Activated B cell treated with CpG ODN at 0.5 μM for 24 hours (primary cell): ENCODE results near the gene FCER2. TPM values are rescaled to one million over a fixed set of nuclear protein-coding genes. Genes with fewer than 3 reads are reported as not detected.

ENCODE experiments used
- ATAC-seq: fragments of 200-7000 bp; cut with Tn5 transposase; one replicate; pipeline ENCODE4 v1.10.0; 2021; ENCODE audit warnings: low read depth, mild to moderate bottlenecking, moderate library complexity
- CTCF ChIA-PET: fragments of 350-600 bp; sonication (Branson Sonifier 250); formaldehyde crosslinking; loops from one replicate; lab custom pipeline; 2021; ENCODE audit warnings: antibody characterized with exemption; lab: Charles Lee
- POLR2A ChIA-PET: fragments of 350-600 bp; sonication (Branson Sonifier 250); formaldehyde crosslinking; loops from one replicate; lab custom pipeline; 2021; ENCODE audit warnings: antibody characterized with exemption; lab: Charles Lee
- DNase-seq: peaks from one replicate; pipeline ENCODE4 v3.0.0; 2022
- H3K27ac Mint-ChIP-seq: one replicate; pipeline ENCODE4 v1.8.0; 2020; ENCODE audit warnings: mixed read lengths
- H3K27me3 Mint-ChIP-seq: one replicate; pipeline ENCODE4 v1.8.0; 2021; ENCODE audit warnings: mixed read lengths
- H3K36me3 Mint-ChIP-seq: one replicate; pipeline ENCODE4 v1.8.0; 2021; ENCODE audit warnings: low read depth, mixed read lengths
- H3K4me1 Mint-ChIP-seq: one replicate; pipeline ENCODE4 v1.8.0; 2021; ENCODE audit warnings: mixed read lengths
- H3K4me3 Mint-ChIP-seq: one replicate; pipeline ENCODE4 v1.8.0; 2020; ENCODE audit warnings: mild to moderate bottlenecking, mixed read lengths
- H3K9me3 Mint-ChIP-seq: one replicate; pipeline ENCODE4 v1.8.0; 2020; ENCODE audit warnings: mixed read lengths
- CTCF ChIP-seq: fragments of 200-600 bp; IDR thresholded peaks from one replicate; pipeline ENCODE4 v1.8.0; 2022; ENCODE audit warnings: antibody characterized with exemption, mild to moderate bottlenecking
- intact Hi-C: fragments of 100-400 bp; cut with micrococcal nuclease; formaldehyde crosslinking; loops from one replicate; pipeline ENCODE4 v1.15.1; 2024
- total RNA-seq: library from RNA; stranded (reverse); gene quantifications from 2 replicates; pipeline ENCODE4 v1.2.3, GENCODE V29; 2022

The FCER2 gene
- total RNA-seq, 1 donor from 2014 or later = 193 TPM

- Mint-ChIP-seq H3K4me1 (peaks cover 35% of the 10 kb centered on the region), H3K27ac (peak overlapping the region; percentile 30), H3K27me3 (peaks cover under 1% of the 10 kb centered on the region), H3K9me3 (no peaks in the 10 kb centered on the region), H3K36me3 (no peaks in the 10 kb centered on the region), H3K4me3 (no peak overlapping the region)
- ChIA-PET POLR2A (interaction anchor here (0.6 to 2.4 kb wide), 6 partner anchors 13 to 297 kb away, joined by 3 to 12 read pairs (median 8); partner anchors contain the start of genes FCER2 and TRAPPC5), CTCF (interaction anchor here (0.8 to 2.7 kb wide), 3 partner anchors 21 to 78 kb away, joined by 3 to 9 read pairs (median 4); partner anchors contain the start of genes FCER2 and TRAPPC5)
- ATAC-seq (peak; percentile 67), DNase-seq (no peak)
- intact Hi-C loops = loop anchor here (2.0 kb wide), 1 partner anchor 21 kb away; no protein-coding TSS in a partner anchor
- TF ChIP-seq CTCF = no peak
Observed at GRCh38 chr19:7722231-7722651, 20.3 kb upstream of the FCER2 start.

GRCh38 chr19:7720351-7720750 is 18.4 kb upstream of the FCER2 start:
- H3K36me3 Mint-ChIP-seq = no peaks in the 10 kb centered on the region
- H3K4me1 Mint-ChIP-seq = peaks cover 48% of the 10 kb centered on the region
- no peak for ATAC-seq
- CTCF ChIA-PET = no interaction called here
- H3K4me3 Mint-ChIP-seq = no peak overlapping the region
- H3K27me3 Mint-ChIP-seq = no peaks in the 10 kb centered on the region
- no peak overlapping the region for H3K27ac Mint-ChIP-seq
- no peaks in the 10 kb centered on the region for H3K9me3 Mint-ChIP-seq
- intact Hi-C loops = no loop called here
- DNase-seq = no peak
- no peak for TF ChIP-seq CTCF
- POLR2A ChIA-PET = no interaction called here

- POLR2A ChIA-PET = interaction anchor here (0.6 to 1.3 kb wide), 7 partner anchors 10 to 490 kb away, joined by 4 to 7 read pairs (median 7); partner anchors contain the start of genes CERS4, FCER2 and TRAPPC5
- peaks cover 63% of the 10 kb centered on the region for H3K4me1 Mint-ChIP-seq
- CTCF ChIA-PET = interaction anchor here (0.7 to 0.8 kb wide), 2 partner anchors 10 to 38 kb away, joined by 3 to 4 read pairs; partner anchors contain the start of gene TRAPPC5
- H3K36me3 Mint-ChIP-seq = no peaks in the 10 kb centered on the region
- DNase-seq = no peak
- no peaks in the 10 kb centered on the region for H3K27me3 Mint-ChIP-seq
- peak; percentile 69 for ATAC-seq
- peak overlapping the region; percentile 80 for H3K27ac Mint-ChIP-seq
- no peak for TF ChIP-seq CTCF
- peak overlapping the region; percentile 65 for H3K4me3 Mint-ChIP-seq
- intact Hi-C loops = loop anchor here (2.0 to 5.0 kb wide), 2 partner anchors 14 to 36 kb away; partner anchors contain the start of gene TRAPPC5
- H3K9me3 Mint-ChIP-seq = no peaks in the 10 kb centered on the region
Observed at GRCh38 chr19:7718668-7719067, 16.7 kb upstream of the FCER2 start.

- H3K4me1 Mint-ChIP-seq = peaks cover 60% of the 10 kb centered on the region
Observed at GRCh38 chr19:7716762-7717161, 14.8 kb upstream of the FCER2 start.

More at GRCh38 chr19:7716762-7717161, 14.8 kb upstream of the FCER2 start:
- ChIA-PET CTCF (no interaction called here), POLR2A (interaction anchor here (1.4 to 1.7 kb wide), 2 partner anchors 27 to 36 kb away, joined by 4 to 5 read pairs; partner anchors contain the start of gene TRAPPC5)
- intact Hi-C loops = loop anchor here (5.0 kb wide), 1 partner anchor 34 kb away; the partner anchor contains the start of gene TRAPPC5
- TF ChIP-seq CTCF = no peak
- no peak for ATAC-seq
- DNase-seq = no peak
- Mint-ChIP-seq H3K27me3 (no peaks in the 10 kb centered on the region), H3K36me3 (no peaks in the 10 kb centered on the region), H3K9me3 (no peaks in the 10 kb centered on the region), H3K27ac (peak overlapping the region; percentile 18), H3K4me3 (no peak overlapping the region)
